PC-9 (cell line): ENCODE results near the gene COA5.

ENCODE experiments used
- CTCF ChIP-seq: fragments of 200-600 bp; sonication (generic); conservative IDR thresholded peaks from 2 replicates; pipeline ENCODE4 v1.6.1; 2017; ENCODE audit warnings: mixed run types, antibody characterized with exemption, mild to moderate bottlenecking, moderate library complexity
- EZH2 ChIP-seq: fragments of 200-600 bp; sonication (generic); IDR thresholded peaks from 2 replicates; pipeline ENCODE4 v1.8.0; 2017; ENCODE audit warnings: antibody characterized with exemption, low read depth

GRCh38 chr2:98569915-98570314, 38.4 kb downstream of the COA5 start:
- TF ChIP-seq CTCF (no peak), EZH2 (no peak)
